HG02763 (cell line): ENCODE results near the gene FRMD4A.
"Not testable (repeated sequence)": the region's sequence is repeated elsewhere in the genome, so short reads cannot be mapped to it uniquely, and the experiment has no call there.

Source experiments
- ATAC-seq: cut with Tn5 transposase; IDR thresholded peaks from one replicate; pipeline ENCODE4 v1.9.1; 2021; ENCODE audit warnings: mild to moderate bottlenecking, moderate library complexity; ENCODE audit not compliant: unreplicated experiment

Gene FRMD4A

DNA sequence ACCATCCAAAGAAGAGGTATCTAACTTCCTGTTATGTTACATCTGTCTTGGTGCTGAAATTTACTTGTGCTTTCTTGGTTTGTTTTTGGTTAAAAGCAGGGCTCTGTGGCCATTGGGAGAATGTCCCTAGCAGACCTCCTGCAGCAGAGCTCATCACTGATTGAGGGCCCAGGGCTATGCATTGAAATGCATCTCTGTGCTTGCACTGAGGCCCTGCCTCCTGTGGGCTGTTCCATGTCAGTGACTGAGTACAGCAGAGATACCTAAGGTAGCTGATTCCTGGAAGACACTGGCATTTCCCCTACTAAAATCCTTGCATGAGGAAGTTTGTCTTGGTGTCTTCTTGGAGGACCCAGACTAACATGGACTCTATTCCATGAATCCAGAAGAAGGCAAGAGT is 213.9 kb downstream of the FRMD4A start:
- ATAC-seq = no peak

DNA sequence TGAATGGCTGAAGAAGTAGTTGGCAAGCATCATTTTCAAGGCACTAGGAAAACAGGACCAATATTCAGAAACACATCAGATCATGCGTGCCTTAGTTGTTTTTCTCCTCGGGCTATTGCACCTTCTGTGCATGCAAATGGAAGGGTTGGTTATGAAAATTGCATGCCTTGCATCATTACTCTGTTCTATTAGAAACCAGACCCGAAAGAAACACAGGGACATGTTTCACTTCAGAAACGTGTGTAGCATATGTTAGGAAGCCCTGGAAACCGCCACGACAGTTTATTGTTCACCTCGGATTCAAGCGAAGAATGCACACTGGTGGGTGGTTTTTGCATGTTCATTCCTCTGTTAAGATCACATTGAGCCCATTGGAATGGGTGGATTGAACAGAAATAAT is 214.7 kb downstream of the FRMD4A start:
- ATAC-seq = no peak

DNA sequence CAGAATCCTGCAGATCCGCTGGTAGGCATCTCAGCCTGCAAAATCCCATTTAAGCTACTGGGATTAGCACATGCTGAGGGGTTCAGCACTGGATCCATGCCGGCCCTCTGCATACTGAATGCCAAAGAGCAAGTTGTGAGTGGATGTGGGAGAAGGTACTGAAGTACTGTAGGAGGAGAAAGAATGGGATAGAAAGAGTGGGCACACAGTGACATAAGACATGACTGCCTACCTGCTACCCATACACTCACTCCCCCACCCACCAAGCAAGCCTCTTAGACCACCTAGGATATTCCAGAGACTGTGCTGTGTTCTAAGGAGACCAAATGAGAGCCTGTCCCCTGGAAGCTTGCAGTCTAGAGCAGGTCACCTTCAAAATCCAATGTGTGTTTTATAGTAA is 215.9 kb downstream of the FRMD4A start:
- no peak for ATAC-seq

DNA sequence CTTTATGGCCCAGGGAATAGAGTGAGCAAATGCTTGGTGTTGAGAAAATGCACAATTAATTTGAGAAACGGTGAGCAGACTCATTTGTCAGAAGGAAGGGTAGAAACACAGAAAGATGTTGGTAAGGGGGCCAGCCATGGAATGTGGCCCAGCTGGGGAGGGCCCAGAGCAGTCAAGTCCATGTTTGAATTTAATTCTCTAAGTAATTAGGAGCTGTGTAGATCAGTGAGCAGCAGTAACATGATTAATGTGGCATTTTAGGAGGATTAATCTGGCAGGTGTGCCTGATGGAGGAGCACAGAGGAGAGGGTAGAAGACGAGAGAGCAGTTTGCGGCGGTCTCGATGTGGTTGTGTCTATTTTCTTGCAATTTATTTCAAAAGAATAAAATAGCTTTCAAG is 218.7 kb downstream of the FRMD4A start:
- no peak for ATAC-seq

DNA sequence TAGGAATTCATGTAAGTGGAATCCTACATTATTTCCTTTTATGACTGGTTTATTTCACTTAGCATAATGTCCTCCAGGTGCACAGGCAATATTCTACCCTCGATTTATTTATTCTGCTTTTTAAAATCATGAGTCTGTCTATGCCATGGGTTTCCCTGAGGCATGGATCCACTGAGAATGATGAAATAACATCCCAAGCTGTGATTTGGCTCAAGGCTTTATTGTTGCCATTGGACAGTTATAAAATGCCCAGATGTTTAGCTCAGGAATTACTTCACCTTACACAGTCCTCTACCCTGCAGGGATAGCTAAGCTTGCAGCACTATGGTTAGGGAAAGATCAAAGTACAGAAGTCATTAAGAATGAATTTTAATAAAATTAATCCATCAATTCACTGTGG is 219.5 kb downstream of the FRMD4A start:
- ATAC-seq = no peak

DNA sequence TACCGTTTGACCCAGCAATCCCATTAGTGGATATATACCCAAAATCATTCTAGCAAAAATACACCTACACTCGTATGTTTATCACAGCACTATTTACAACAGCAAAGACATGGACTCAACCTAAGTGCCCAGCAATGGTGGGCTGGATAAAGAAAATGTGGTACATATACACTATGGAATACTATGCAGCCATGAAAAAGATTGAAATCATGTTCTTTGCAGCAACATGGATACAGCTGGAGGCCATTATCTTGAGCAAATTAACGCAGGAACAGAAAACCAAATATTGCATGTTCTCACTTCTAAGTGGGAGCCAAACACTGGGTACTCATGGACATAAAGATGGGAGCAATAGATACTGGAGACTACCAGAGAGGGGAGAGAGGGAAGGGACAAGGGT is 223.9 kb downstream of the FRMD4A start:
- ATAC-seq = no peak

GRCh38 chr10:14102056-14102455 is 228.7 kb downstream of the FRMD4A start:
- no peak for ATAC-seq

- ATAC-seq = no peak
These were observed 230.8 kb downstream of the FRMD4A start for GRCh38 chr10:14099885-14100284.

GRCh38 chr10:14093730-14094484 is 236.8 kb downstream of the FRMD4A start:
- no peak for ATAC-seq

DNA sequence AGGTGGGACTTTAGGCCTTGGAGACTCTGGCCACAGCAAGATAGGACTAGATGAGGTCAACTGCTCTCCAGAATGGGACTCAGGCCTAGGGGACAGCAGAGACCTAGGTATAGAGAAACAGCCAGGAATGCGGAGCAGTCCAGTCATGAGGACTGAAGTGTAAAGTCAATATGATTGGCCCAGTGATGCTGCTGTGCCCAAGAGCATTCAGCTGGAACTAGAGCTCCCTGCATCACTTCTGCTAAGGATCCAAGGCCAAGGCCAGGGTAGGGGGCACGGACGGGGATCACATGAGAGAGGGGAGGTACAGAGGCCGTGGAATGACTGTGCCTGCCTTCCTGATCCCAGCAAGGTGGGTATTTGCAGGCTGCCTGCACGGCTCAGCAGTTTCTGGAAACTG is 237.9 kb downstream of the FRMD4A start:
- no peak for ATAC-seq

DNA sequence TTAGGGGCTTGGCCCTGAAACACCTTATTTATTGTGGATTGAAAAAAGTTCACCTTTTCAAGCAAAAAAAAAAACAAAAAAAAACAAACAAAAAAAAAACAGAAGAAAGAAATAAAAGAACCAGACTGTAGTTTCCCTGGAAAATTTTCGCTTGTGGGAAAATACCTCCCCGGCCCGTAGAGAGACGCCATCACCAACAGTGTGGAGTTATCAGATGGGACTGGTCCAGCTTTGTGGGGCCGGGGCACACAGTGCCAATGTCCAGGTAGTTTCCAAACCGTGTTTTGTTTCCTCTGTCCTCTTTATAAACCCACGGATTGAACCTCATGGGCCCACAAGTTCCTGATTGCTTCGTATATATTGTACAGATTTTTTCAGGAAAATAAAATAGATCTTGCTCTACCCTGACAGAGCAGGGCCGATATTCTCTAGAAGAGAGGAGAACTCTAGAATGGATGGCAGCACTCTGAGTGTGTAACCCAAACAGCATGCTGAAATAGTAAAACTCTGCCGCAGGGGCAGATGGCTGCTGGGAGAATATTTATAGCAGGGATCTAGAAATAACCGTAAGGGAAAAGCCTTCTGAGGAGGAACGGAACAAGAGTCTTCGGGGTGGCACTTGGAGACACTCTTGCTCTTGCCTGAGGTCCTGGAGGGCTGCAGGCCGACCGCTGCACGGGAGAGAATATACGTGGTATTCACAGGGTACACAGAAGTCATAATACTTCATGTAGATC is 241.0 kb downstream of the FRMD4A start:
- no peak for ATAC-seq

DNA sequence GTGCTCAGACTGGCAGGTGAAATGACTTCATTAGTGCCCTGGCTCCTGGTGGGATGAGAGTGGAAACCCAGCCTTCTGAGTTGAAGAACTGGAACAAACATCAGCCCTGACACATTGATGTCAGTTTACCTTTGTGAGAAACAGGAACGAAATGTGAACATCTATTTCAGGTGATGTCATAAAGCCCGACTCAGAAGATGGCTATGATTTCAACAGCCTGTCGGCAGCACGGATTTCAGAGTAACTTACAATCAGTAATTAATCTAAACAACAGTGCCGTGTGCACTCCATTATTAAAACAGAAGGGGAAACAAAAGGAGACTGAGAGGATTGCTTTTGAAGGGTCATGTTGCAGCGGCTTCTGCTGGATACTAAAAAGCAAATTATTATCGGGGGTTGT is 243.2 kb downstream of the FRMD4A start:
- ATAC-seq = no peak

- no peak for ATAC-seq
These were observed 244.1 kb downstream of the FRMD4A start for GRCh38 chr10:14086596-14086995.

- ATAC-seq = no peak
These were observed 245.8 kb downstream of the FRMD4A start for GRCh38 chr10:14084875-14085274.

- ATAC-seq = no peak
These were observed 249.9 kb downstream of the FRMD4A start for GRCh38 chr10:14080795-14081194.

DNA sequence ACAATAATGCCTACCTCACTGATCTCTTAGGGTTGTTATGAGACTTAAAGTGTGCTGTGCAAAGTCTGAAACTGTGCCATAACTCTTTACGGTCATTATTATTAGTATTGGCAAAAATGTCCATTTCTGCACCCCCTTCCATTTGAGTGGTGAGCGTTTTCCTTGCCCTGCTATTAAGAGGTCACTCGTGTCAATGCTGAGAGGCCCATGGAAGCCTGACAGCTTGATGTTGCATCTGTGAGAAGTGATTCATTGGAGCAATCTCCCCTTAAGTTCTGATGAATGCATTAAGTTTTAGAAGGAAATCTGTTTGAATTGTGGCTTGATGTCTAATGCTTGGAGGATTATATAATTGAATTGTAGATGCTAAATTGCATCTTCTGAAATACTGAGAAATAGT is 253.3 kb downstream of the FRMD4A start:
- no peak for ATAC-seq

DNA sequence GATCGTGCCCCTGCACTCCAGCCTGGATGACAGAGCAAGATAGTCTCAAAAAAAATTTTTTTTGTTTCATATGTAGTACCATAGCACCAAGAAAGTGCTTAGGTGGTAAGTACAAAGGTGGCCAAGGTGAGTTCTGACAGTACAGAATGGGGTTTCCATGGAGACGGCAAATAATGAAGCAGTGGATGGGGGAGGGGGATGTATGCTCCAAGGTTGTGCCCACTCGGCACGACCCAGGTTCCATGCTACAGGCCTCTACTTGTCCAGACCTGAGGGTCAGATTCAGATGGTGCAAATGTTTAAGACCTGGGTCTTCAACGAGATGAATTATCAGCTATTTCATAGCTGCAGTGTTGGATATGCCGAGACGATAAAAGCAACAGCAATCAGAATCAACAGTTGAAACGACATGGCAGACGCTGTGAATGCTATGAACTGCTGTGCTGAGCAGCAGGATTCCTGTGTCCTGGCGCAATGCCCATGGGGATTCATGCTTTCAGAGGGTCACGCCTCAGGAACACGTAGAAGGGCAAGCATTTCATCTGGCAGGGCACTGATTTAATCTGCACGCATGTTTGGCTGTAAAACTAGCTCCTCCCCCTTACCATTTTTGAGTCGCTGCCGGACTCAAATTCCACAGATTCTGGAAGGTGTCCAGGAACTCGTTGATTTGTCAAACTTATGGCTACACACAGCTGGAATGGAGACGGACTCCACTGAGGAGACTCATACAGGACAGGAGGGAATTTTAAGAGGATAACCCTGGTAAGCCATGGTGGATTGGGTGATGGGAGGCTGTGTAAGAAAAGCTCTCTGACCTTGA is 256.5 kb downstream of the FRMD4A start:
- no peak for ATAC-seq

GRCh38 chr10:14072541-14072940 is 258.2 kb downstream of the FRMD4A start:
- no peak for ATAC-seq

GRCh38 chr10:14071956-14072355 is 258.8 kb downstream of the FRMD4A start:
- ATAC-seq = no peak

DNA sequence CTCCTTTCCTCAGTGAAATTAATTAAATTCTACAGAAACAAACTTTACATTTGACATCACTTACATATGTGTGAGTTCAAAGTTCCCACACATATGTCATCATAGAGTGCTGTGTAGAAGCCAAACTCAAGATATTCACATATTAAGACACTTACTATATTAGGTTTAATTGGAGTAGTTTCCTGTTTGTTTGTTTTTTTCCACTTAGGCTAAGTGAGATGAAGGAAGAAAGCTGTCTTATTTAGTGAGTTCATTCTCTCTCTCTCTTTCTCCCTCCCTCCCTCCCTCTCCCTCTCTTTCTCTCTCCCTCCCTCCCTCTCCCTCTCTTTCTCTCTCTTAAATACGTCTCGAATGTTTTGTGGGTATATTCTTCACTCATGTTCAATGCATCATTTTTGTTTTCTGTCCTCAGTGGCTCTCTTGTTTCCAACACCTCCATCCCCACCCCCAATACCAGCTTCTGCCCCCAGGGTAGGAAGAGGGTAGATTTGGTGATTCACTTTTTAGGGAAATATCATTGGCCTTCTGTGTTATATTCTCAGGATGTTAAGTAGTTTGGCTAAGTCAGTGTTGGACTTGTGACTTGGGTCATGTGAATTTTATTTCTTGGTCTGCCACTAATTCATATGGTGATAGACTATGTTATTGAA is 262.0 kb downstream of the FRMD4A start:
- ATAC-seq = no peak

DNA sequence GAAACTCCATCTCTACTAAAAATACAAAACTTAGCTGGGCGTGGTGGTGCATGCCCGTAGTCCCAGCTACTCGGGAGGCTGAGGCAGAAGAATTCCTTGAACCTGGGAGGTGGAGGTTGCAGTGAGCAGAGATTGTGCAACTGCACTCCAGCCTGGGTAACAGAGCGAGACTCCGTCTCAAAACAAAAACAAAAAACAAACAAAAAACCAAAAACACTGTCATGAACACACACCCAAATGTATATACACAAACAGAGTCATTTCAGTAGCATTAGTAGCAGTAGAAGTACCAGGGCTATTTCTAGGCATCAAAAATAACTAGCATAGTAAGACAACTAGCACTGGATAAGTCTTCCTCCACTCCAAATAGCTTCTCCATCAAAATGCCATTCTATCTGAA is 263.1 kb downstream of the FRMD4A start:
- ATAC-seq = not testable (repeated sequence)
